NCI-H1930 (cell line): ENCODE measurements around the gene ADAMTS10.
A peak's percentile ranks its signal among the peaks of the same experiment; 100 is the strongest.
"Not testable (repeated sequence)": the region's sequence is repeated elsewhere in the genome, so short reads cannot be mapped to it uniquely, and the experiment has no call there.

Experiments
- DNase-seq, 2 experiments: peaks; one replicate each; lab custom pipeline; 2025; lab: John Stamatoyannopoulos, UW

The ADAMTS10 gene

DNA sequence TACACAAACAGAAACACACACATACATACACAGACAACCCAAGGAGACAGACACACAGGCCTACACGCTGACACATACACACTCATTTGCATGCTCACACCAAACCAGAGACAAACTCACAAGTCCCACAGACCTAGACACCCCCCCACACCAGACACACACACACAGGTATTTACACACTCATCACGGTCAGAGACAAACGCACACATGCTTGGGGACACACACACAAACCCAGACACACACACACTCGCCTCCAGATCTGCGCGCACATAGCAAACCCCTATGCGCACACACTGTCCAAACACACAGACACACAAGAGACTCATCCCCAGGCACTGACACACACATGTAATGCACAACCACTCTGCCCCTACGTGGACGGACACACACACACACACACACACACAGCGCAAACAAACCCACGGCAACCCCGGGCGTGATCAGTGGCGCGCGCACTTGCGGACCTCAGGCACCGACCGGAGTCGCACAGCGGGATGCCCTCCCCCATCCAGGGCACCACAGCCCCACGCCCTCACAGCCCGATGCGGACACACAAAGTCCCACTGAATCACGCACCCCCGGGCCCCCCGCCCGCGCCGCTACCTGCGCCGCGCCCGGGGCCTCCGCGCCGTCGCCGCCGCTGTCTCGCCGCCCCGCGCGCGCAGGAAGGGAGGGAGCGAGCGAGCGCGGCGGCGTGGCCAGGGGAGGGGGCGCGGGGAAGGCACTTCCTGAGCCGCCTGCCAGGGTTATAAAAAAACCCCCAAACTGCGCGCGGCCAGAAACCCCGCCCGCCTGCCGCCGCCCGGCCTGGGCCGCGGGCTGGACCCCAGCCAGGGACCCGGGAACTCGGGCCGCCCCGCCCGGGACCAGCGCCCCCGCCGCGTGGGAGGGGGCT, at the start of gene ADAMTS10:
Gene ADAMTS10, minus strand, starts transcription at position 675 of the 895 bp plus-strand sequence. CDS start 5,005 bp downstream, outside the sequence.
- no peak for DNase-seq

GRCh38 chr19:8659905-8660304, 49.4 kb upstream of the ADAMTS10 start:
- DNase-seq, result no peak

GRCh38 chr19:8657869-8658268, 47.4 kb upstream of the ADAMTS10 start:
- DNase-seq, result no peak

DNA sequence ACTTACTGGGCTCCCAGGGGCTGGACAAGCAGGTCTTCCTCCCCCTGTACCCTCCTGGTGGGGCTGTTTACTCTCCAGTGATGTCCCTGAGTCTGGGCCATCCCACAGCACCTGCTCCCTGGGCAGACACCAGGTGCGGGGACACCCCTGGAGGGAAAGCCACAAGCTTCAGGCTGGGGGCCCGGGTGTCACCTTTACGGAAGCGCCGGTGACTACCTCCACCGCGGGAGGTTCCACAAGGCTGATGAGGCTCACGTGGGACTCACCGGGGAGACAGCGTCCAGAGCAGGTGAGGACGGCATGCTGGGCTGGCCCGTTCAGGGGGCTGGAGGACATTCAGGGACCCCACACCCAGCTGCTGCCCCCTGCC, 44.8 kb upstream of the ADAMTS10 start:
- DNase-seq, result no peak

DNA sequence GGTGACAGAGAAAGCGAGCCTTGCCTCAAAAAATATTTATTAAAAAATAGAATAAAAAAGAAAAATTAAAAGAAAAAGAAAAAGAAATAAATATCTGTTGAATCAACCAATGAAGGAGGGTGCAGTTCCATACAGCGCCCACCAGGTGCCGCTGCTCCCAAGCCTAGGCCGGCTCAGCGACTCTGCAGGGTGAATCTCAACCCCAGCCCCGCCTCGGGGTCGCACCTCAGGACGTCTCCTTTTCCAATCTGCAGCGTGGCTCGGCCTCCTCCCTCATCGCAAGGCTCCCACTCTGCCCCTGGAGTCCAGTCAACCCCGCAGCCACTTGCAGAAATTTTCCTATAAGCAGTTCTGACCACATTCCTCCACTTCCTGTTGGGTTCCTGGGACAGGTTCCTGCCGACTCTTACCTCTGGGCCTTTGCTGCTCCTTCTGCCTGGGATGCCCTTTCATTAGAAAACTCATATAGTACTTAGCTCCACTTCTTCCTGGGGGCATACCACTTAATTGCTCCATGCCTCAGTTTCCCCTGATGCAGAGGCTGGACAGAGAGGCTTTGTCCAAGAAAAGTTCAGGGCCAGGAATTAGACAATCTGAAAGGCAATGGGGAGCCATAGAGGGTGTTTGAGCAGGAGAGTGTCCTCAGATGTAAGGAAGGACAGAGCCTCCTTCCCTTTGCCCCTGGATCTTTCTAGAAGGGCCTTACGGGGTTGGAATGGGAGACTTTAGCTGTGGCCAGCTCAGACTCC, 44.2 kb upstream of the ADAMTS10 start:
- peak in 1 of 2 experiments; percentile 15 for DNase-seq

- no peak for DNase-seq
These were observed 37.7 kb upstream of the ADAMTS10 start for GRCh38 chr19:8648240-8648639.

DNA sequence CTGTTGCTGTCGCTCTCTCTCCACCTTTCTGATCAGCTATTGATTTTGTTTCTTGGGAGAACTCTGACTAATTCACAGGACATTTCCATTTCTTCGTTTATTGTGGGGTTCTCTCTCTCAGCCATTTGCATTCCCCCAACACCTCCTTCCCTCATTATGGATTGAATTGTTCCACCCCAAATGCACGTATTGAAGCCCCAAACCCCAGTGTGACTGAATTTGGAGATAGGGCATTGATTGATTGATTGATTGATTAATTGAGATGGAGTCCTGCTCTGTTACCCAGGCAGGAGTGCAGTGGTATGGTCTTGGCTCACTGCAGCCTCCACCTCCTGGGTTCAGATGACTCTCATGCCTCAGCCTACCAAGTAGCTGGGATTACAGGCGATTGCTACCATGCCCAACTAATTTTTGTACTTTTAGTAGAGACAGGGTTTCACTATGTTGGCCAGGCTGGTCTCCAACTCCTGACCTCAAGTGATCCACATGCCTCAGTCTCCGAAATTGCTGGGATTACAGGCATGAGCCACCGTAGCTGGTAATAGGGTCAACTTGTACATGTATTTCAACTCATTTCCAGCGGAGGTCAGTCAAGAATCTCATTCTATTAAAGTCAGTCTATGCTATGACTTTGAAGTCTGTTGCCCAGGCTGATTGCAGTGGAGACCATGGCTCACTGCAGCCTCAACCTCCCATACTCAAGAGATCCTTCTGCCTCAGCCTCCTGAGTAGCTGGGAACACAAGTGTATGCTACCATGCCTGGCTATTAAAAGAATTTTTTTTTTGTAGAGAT, 33.5 kb upstream of the ADAMTS10 start:
- DNase-seq, result no peak

GRCh38 chr19:8642561-8642960, 32.0 kb upstream of the ADAMTS10 start:
- DNase-seq, result no peak

DNA sequence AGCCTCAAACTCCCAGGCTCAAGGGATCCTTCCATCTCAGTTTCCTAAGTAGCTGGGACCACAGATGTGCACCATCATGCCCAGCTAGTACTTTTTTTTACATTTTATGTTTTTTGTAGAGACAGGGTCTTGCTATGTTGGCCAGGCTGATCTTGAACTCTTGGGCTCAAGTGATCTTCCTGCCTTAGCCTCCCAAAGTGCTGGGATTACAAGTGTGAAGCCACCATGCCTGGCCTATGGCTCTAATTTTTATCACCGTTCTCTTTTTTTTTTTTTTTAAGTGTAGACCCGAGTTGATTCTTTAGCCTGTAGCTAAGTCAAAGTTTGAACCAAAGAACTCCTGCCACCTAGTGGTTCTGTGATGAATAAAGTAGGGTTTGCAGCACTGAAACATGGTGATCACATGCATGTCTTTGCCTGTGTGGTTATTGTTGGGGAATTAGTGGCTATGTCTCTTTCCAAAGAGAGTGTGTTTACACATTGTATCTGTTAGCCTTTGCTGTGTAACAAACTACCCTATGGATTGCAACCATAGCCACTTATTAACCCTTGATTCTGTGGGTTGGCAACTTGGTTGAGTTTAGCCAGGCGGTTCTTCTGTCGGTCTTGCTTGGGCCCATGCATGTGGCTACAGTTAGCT, 31.5 kb upstream of the ADAMTS10 start:
- no peak for DNase-seq

- no peak for DNase-seq
These were observed 30.8 kb upstream of the ADAMTS10 start for GRCh38 chr19:8641221-8641907.

GRCh38 chr19:8640402-8641004, 30.0 kb upstream of the ADAMTS10 start:
- DNase-seq, result no peak

DNA sequence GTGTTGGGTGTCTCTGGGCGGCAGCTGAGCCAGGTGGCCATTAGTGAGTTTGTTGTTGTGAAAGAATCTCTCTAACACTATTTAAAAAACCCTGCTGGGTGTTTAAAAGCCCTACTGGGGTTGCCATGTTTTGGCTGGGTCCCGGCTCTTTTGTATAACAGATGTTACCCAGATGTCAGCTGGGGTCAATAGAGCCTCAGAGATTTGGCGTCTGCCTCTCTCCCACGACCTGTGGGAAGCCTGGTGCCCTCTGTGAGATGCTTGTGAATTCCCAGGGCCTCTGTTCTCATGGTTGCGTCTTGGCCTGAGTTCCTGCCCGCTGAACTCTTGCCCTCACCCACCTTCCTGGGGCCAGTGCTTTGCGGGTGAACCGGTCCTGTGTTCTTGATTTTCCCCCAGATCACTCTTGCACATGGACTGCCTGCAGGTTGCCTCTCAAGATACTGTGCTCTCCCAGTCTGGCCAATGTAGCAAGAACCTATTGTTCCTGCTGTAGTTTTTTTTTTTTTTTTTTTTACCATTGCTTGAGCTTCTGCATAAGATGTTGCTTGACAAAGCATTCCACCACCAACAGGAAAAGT, 29.4 kb upstream of the ADAMTS10 start:
- no peak for DNase-seq

- no peak for DNase-seq
These were observed 27.6 kb upstream of the ADAMTS10 start for GRCh38 chr19:8638078-8638619.

DNA sequence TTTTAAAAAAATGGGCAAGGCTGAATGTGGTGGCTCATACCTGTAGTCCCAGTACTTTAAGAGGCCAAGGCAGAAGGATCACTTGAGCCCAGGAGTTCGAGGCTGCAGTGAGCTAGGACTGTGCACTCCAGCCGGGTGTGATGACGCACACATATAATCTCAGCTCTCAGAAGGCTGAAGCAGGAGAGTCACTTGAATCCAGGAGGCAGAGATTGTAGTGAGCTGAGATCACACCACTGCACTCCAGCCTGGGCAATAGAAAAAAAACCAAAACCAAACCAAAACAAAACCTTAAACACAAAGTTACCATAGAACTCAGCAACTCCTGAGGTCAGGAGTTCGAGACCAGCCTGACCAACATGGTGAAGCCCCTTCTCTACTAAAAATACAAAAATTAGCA, 26.6 kb upstream of the ADAMTS10 start:
- not testable (repeated sequence) for DNase-seq

DNA sequence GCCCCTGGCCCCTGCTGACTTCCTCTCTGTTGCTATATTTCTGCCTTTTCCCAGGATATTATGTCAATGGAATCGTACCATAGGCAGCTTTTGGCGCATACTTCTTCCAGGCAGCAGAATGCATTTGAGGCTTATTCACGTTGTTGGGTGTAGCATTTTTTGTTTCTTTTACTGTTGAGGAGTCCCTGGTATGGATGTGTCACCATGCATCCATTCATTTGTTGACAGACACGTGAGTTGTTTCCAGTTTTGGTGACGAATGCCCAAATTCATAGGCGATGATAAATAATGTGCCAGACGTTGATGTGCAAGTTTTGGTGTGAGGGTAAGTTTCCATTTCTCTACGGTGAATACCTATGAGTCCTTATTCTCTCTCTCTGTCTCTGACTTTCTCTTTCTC, 24.9 kb upstream of the ADAMTS10 start:
- DNase-seq, result no peak

DNA sequence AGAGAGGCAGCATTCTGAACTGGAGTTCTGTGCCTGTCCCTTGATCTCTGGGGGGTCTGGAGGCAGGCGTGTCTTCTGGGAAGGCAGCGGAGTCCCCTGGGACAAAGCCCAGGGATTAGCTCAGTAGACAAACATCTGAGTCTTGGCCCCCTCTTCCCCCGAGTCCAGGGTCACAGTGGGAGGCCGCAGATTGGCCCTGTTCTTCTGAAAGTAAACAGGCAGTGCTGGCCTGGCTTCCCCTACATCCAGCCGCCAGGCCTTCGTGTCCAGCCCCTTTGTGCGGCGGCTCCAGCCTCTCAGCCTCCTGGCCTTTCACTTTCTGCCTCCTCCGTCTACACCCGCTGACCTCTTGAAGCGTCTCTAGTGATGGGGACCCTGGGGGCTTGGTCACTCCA, 20.9 kb upstream of the ADAMTS10 start:
- no peak for DNase-seq

DNA sequence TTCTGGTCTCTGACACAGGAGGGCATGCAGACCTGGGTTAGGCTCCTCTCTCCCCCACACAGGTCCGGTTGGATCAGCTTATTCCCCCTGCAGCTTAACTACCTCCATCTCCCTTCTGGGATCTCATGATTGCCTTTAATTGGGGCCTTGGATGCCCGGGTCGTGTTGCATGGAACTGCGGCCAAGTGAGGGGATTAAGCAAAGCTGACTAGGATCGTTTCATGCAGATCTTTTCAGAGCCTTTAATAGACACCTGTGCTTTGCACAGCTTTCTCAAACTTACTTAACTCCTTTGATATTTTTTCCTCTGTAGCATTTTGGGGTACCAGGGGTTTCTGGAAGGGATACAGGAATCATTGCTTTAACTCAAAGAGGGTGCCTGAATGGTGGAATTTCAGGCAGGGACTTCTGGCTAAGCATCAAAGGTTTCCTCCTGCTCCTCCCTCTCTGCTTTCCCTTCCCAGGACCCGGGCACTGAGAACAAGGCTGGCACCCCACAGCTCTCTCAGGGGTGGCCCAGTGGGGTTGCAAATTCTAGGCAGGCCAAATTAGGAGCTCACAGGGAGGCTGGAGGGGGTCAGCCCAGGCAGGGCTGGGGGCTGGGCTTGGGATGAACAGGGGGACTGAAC, 20.4 kb upstream of the ADAMTS10 start:
- no peak for DNase-seq

DNA sequence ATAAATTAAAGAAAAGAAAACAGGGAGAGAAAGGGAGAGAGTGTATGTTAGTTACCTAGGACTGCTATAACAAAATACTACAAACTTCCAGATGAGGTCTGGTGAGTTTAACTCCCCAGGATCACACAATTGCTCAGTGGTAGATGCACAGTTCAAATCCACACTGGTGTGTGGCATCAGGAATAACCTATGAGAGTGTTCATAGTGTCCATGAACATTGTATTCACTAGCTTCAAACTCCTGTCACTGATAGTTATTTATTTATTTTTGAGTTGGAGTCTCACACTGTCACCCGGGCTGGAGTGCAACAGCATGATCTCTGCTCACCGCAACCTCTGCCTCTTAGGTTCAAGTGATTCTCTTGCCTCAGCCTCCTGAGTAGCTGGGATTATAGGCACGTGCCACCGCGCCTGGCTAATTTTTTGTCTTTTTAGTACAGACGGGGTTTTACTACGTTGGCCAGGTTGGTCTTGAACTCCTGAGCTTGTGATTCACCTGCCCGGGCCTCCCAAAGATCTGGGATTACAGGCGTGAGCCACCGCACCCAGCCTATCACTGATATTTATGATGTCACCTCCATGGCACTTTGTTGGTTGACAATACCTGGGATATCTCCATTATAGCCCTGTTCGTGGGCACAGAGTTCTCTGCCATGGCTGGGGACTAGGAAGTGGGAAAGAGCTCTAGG, 19.6 kb upstream of the ADAMTS10 start, which contains the start of gene NFILZ:
Gene NFILZ, plus strand, starts transcription at position 638 of the 688 bp plus-strand sequence. CDS start 46,133 bp downstream, outside the sequence.
- no peak for DNase-seq

DNA sequence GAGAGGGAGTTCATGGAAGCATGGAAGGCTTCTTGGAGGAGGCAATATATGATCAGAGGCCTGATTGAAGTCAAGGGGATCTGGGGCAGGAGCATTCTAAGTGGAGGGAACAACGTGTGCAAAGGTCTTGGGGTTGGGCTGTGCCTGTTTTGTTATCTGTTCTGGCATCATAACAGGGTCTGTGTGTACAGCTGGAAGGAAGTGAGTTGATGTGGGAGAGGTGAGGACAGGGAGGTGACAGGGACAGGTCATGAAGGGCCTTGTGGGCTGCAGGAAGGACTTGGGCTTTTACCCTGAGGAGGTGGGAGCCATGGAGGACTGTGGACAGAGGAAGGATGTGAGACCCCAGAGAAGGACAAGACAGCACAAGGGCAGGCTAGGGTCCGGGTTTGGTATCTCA, 18.7 kb upstream of the ADAMTS10 start:
- no peak for DNase-seq
